Measurements from ENCODE around the gene NR3C2. TPM values are rescaled to one million over a fixed set of nuclear protein-coding genes. Genes with fewer than 3 reads are reported as not detected.

The NR3C2 gene
- total and polyA plus RNA-seq, 2 of the 4 experiments (the other 2 are of a cell fraction) = 1.1 to 2.3 TPM

DNA sequence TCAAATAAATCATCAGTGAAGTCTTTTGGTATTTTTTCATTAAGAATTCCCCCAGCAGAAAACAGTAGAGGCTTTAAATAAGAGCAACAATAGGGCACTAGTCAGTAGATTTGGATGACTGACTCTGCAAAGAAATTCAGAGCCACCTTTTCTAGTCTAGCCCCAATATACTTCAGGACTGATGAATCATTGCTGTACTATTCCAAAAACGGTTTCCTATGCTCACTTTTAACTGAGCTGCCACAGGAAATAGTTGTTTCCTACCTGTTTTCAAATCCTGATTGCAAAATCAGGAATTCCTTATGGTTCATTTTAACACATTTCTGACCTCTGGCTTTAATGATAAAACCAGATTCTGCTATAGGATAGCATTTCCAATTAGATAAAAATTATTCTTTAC lies 171.6 kb downstream of the NR3C2 start:
- no peak for DNase-seq
- H3K9me3 ChIP-seq (ENCODE audit: control insufficient read depth, insufficient read depth, low read length) = no peaks in the 10 kb centered on the region
- H2AK9ac ChIP-seq (replicated peaks; ENCODE audit: low read depth, low read length, poor library complexity) = no peak overlapping the region
- H3K14ac ChIP-seq (replicated peaks; ENCODE audit: low read depth, low read length) = no peak overlapping the region
- ChIA-PET POLR2A (ENCODE audit: unreplicated experiment) (no interaction called here), CTCF (no interaction called here)
- no peak overlapping the region for H3K9ac ChIP-seq (ENCODE audit: low read depth, low read length)
- H2BK20ac ChIP-seq (ENCODE audit: low read depth, low read length) = no peak overlapping the region
- H3K4me1 ChIP-seq (ENCODE audit: control insufficient read depth, insufficient read depth, low read length) = no peaks in the 10 kb centered on the region
- TF ChIP-seq MAZ (IDR thresholded peaks at IDR 0.05; ENCODE audit: borderline replicate concordance, low read depth, low read length) (no peak), RAD21 (IDR thresholded peaks at IDR 0.05; ENCODE audit: low read length) (no peak), SMC3 (IDR thresholded peaks at IDR 0.05; ENCODE audit: low read depth, low read length) (no peak), POLR2A (IDR thresholded peaks at IDR 0.05; ENCODE audit: low read depth, low read length) (no peak), RCOR1 (IDR thresholded peaks at IDR 0.05; ENCODE audit: insufficient replicate concordance, low read length) (no peak), BHLHE40 (IDR thresholded peaks at IDR 0.05; ENCODE audit: low read depth, low read length) (no peak), NFE2L2 (IDR thresholded peaks at IDR 0.05; ENCODE audit: low read depth, low read length) (no peak), FOS (IDR thresholded peaks at IDR 0.05; ENCODE audit: low read depth, low read length) (no peak), CHD1 (IDR thresholded peaks at IDR 0.05; ENCODE audit: low read depth, low read length) (no peak), MAFK (IDR thresholded peaks at IDR 0.05; ENCODE audit: low read depth, low read length) (no peak), MXI1 (IDR thresholded peaks at IDR 0.05; ENCODE audit: borderline replicate concordance, low read depth, low read length) (no peak), RFX5 (IDR thresholded peaks at IDR 0.05; ENCODE audit: low read depth, low read length) (no peak), CEBPB (IDR thresholded peaks at IDR 0.05; ENCODE audit: low read depth, low read length) (no peak)
- TF ChIP-seq, protein P1, sequence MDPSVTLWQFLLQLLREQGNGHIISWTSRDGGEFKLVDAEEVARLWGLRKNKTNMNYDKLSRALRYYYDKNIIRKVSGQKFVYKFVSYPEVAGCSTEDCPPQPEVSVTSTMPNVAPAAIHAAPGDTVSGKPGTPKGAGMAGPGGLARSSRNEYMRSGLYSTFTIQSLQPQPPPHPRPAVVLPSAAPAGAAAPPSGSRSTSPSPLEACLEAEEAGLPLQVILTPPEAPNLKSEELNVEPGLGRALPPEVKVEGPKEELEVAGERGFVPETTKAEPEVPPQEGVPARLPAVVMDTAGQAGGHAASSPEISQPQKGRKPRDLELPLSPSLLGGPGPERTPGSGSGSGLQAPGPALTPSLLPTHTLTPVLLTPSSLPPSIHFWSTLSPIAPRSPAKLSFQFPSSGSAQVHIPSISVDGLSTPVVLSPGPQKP (IDR thresholded peaks at IDR 0.05; ENCODE audit: borderline replicate concordance, low read depth, low read length) = no peak
- TF ChIP-seq, protein P2, sequence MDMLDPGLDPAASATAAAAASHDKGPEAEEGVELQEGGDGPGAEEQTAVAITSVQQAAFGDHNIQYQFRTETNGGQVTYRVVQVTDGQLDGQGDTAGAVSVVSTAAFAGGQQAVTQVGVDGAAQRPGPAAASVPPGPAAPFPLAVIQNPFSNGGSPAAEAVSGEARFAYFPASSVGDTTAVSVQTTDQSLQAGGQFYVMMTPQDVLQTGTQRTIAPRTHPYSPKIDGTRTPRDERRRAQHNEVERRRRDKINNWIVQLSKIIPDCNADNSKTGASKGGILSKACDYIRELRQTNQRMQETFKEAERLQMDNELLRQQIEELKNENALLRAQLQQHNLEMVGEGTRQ (IDR thresholded peaks at IDR 0.05; ENCODE audit: low read depth, low read length) = no peak
- TF ChIP-seq, protein P3, sequence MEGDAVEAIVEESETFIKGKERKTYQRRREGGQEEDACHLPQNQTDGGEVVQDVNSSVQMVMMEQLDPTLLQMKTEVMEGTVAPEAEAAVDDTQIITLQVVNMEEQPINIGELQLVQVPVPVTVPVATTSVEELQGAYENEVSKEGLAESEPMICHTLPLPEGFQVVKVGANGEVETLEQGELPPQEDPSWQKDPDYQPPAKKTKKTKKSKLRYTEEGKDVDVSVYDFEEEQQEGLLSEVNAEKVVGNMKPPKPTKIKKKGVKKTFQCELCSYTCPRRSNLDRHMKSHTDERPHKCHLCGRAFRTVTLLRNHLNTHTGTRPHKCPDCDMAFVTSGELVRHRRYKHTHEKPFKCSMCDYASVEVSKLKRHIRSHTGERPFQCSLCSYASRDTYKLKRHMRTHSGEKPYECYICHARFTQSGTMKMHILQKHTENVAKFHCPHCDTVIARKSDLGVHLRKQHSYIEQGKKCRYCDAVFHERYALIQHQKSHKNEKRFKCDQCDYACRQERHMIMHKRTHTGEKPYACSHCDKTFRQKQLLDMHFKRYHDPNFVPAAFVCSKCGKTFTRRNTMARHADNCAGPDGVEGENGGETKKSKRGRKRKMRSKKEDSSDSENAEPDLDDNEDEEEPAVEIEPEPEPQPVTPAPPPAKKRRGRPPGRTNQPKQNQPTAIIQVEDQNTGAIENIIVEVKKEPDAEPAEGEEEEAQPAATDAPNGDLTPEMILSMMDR (conservative IDR thresholded peaks at IDR 0.05; ENCODE audit: low read depth, low read length) = no peak
- intact Hi-C loops (cut with micrococcal nuclease) = no loop called here
- no peak overlapping the region for H2BK15ac ChIP-seq (ENCODE audit: low read depth, low read length)
- no peak overlapping the region for H2AK5ac ChIP-seq (ENCODE audit: low read depth, low read length)
- no peak overlapping the region for H2BK120ac ChIP-seq (ENCODE audit: low read depth, low read length)
- H3K79me1 ChIP-seq (ENCODE audit: low read depth in 1 of 2, low read length in 2 of 2) = no peaks in the 10 kb centered on the region
- no peak overlapping the region for H2AFZ ChIP-seq (replicated peaks; ENCODE audit: low read length, poor library complexity)
- no peaks in the 10 kb centered on the region for H3K27me3 ChIP-seq (ENCODE audit: control insufficient read depth, insufficient read depth, low read length)
- no peak overlapping the region for H2BK5ac ChIP-seq (ENCODE audit: low read depth, low read length, poor library complexity, severe bottlenecking)
- no peak overlapping the region for H3K4me3 ChIP-seq (ENCODE audit: insufficient read depth, low read depth, low read length)
- BruUV-seq (replicated peaks) = no TSS peak
- H4K91ac ChIP-seq (ENCODE audit: insufficient read depth, low read depth, low read length) = no peak overlapping the region
- no peak overlapping the region for H3K23ac ChIP-seq (ENCODE audit: low read depth, low read length)
- H4K5ac ChIP-seq (ENCODE audit: low read depth, low read length) = no peak overlapping the region
- H3K9me1 ChIP-seq (ENCODE audit: insufficient read depth, low read length) = no peaks in the 10 kb centered on the region
- dilution Hi-C loops (cut with HindIII; ENCODE audit: low sequenced_read_pairs, unreplicated experiment) = no loop called here
- no peak overlapping the region for H3K4ac ChIP-seq (ENCODE audit: low read depth, low read length)
- no peak for ATAC-seq (ENCODE audit: low read depth)
- in situ Hi-C loops (cut with MboI; ENCODE audit: low sequenced_read_pairs) = no loop called here
- H4K8ac ChIP-seq (ENCODE audit: low read depth in 2 of 2, low read length in 2 of 2) = no peak overlapping the region
- H3K56ac ChIP-seq (ENCODE audit: extremely low read depth, insufficient read depth, low read length) = no peak overlapping the region
- H3K27ac ChIP-seq (ENCODE audit: insufficient read depth, low read length) = no peak overlapping the region
- no peak overlapping the region for H3K4me2 ChIP-seq (ENCODE audit: low read depth, low read length)
- no peak overlapping the region for H3K18ac ChIP-seq (ENCODE audit: low read depth, low read length)
- H3K36me3 ChIP-seq (ENCODE audit: control insufficient read depth, insufficient read depth, low read length) = no peaks in the 10 kb centered on the region
- WGBS, 2 experiments (ENCODE audit: extremely low coverage in 2 of 2, insufficient read length in 1 of 2) = 20% methylated on average over 1 of the region's 1 CpG; no CpG with 5 or more reads in 1 of the 2 experiments
- no peaks in the 10 kb centered on the region for H4K20me1 ChIP-seq (ENCODE audit: insufficient read depth, low read length)

All from IMR-90 (cell line).